GM23248 (cell line): ENCODE results near the gene PPP1R1C.

Experiments
- EZH2 ChIP-seq: fragments of 200-600 bp; sonication (generic); IDR thresholded peaks from 2 replicates; pipeline ENCODE4 v1.6.1; 2018; ENCODE audit warnings: antibody characterized with exemption, mild to moderate bottlenecking; ENCODE audit not compliant: insufficient read depth, poor library complexity, severe bottlenecking
- EZH2phosphoT487 ChIP-seq: fragments of 200-600 bp; sonication (generic); IDR thresholded peaks from 2 replicates; pipeline ENCODE4 v1.6.1; 2018; ENCODE audit warnings: antibody characterized with exemption, moderate library complexity, mild to moderate bottlenecking, low read depth; ENCODE audit not compliant: insufficient read depth

- TF ChIP-seq EZH2 (no peak), EZH2phosphoT487 (no peak)
Observed at GRCh38 chr2:182057002-182057401, 71.3 kb downstream of the PPP1R1C start.
